ENCODE measurements around the gene POMC.

- TF ChIP-seq, protein P1, sequence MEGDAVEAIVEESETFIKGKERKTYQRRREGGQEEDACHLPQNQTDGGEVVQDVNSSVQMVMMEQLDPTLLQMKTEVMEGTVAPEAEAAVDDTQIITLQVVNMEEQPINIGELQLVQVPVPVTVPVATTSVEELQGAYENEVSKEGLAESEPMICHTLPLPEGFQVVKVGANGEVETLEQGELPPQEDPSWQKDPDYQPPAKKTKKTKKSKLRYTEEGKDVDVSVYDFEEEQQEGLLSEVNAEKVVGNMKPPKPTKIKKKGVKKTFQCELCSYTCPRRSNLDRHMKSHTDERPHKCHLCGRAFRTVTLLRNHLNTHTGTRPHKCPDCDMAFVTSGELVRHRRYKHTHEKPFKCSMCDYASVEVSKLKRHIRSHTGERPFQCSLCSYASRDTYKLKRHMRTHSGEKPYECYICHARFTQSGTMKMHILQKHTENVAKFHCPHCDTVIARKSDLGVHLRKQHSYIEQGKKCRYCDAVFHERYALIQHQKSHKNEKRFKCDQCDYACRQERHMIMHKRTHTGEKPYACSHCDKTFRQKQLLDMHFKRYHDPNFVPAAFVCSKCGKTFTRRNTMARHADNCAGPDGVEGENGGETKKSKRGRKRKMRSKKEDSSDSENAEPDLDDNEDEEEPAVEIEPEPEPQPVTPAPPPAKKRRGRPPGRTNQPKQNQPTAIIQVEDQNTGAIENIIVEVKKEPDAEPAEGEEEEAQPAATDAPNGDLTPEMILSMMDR (IDR thresholded peaks at IDR 0.05), result no peak
- no peak for TF ChIP-seq POLR2A (IDR thresholded peaks at IDR 0.05)
- TF ChIP-seq POLR2AphosphoS5 (IDR thresholded peaks at IDR 0.05), result no peak
- TF ChIP-seq EP300 (IDR thresholded peaks at IDR 0.05), result no peak
These were observed 692 bp upstream of the POMC start for GRCh38 chr2:25169073-25169470.
